Trophoblast cell (in vitro differentiated cells and primary cell): ENCODE results near the gene PNMA8C.
A peak's percentile ranks its signal among the peaks of the same experiment; 100 is the strongest.
"Not testable (repeated sequence)": the region's sequence is repeated elsewhere in the genome, so short reads cannot be mapped to it uniquely, and the experiment has no call there.

Source experiments
- DNase-seq, 2 donors: peaks; one replicate each; pipeline ENCODE4 v3.0.0-alpha.2; 2016
- H2AFZ ChIP-seq: 2 replicates; pipeline ENCODE4 v1.6.1; 2013; ENCODE audit warnings: low read length, moderate library complexity, mild to moderate bottlenecking; ENCODE audit not compliant: insufficient read depth, poor library complexity
- H2AK5ac ChIP-seq: 2 replicates; pipeline ENCODE4 v1.6.1; 2013; ENCODE audit warnings: mild to moderate bottlenecking, low read length
- H2BK120ac ChIP-seq: 2 replicates; pipeline ENCODE4 v1.6.1; 2013; ENCODE audit warnings: low read length, mild to moderate bottlenecking, moderate library complexity; ENCODE audit not compliant: insufficient read depth, poor library complexity
- H2BK12ac ChIP-seq: 2 replicates; pipeline ENCODE4 v1.6.1; 2013; ENCODE audit warnings: mild to moderate bottlenecking, low read length, moderate library complexity
- H2BK5ac ChIP-seq: 2 replicates; pipeline ENCODE4 v1.6.1; 2013; ENCODE audit warnings: low read length, low read depth, moderate library complexity, mild to moderate bottlenecking; ENCODE audit not compliant: poor library complexity
- H3K14ac ChIP-seq: 2 replicates; pipeline ENCODE4 v1.6.1; 2013; ENCODE audit warnings: mild to moderate bottlenecking, low read length
- H3K18ac ChIP-seq: 2 replicates; pipeline ENCODE4 v1.6.1; 2013; ENCODE audit warnings: mild to moderate bottlenecking, low read length
- H3K23ac ChIP-seq: 2 replicates; pipeline ENCODE4 v1.6.1; 2013; ENCODE audit warnings: low read length
- H3K27ac ChIP-seq: 2 replicates; pipeline ENCODE4 v1.5.1; 2013; ENCODE audit warnings: low read depth, mild to moderate bottlenecking, inconsistent platforms, low read length, moderate library complexity
- H3K27me3 ChIP-seq: 2 replicates; pipeline ENCODE4 v1.6.1; 2013; ENCODE audit warnings: inconsistent platforms, mild to moderate bottlenecking, low read length, moderate library complexity; ENCODE audit not compliant: insufficient read depth
- H3K36me3 ChIP-seq, 2 experiments: 1 replicate in 1 of 2; 2 replicates in 1 of 2; pipeline ENCODE4 v1.6.1; 2013; ENCODE audit warnings: low read length in 2 of 2, mild to moderate bottlenecking in 2 of 2, moderate library complexity in 1 of 2; ENCODE audit not compliant: insufficient read depth in 2 of 2, control insufficient read depth in 1 of 2
- H3K4ac ChIP-seq: 2 replicates; pipeline ENCODE4 v1.6.1; 2013; ENCODE audit warnings: low read depth, mild to moderate bottlenecking, low read length, moderate library complexity
- H3K4me1 ChIP-seq, 2 experiments: 1 replicate in 1 of 2; 2 replicates in 1 of 2; pipeline ENCODE4 v1.6.1; 2013; ENCODE audit warnings: low read length in 2 of 2, mild to moderate bottlenecking in 2 of 2, moderate library complexity in 1 of 2; ENCODE audit not compliant: insufficient read depth in 2 of 2, control insufficient read depth in 1 of 2
- H3K4me2 ChIP-seq: 2 replicates; pipeline ENCODE4 v1.6.1; 2013; ENCODE audit warnings: inconsistent platforms, mild to moderate bottlenecking, low read length, moderate library complexity
- H3K4me3 ChIP-seq: 2 replicates; pipeline ENCODE4 v1.5.1; 2013; ENCODE audit warnings: mild to moderate bottlenecking, low read depth, low read length, inconsistent platforms
- H3K79me1 ChIP-seq: one replicate; pipeline ENCODE4 v1.6.1; 2013; ENCODE audit warnings: low read length
- H3K79me2 ChIP-seq: 2 replicates; pipeline ENCODE4 v1.6.1; 2013; ENCODE audit warnings: low read length, mild to moderate bottlenecking; ENCODE audit not compliant: control insufficient read depth, insufficient read depth, poor library complexity
- H3K9ac ChIP-seq: 2 replicates; pipeline ENCODE4 v1.6.1; 2013; ENCODE audit warnings: mild to moderate bottlenecking, low read length
- H3K9me3 ChIP-seq: 2 replicates; pipeline ENCODE4 v1.6.1; 2013; ENCODE audit warnings: low read depth, mild to moderate bottlenecking, control low read depth, inconsistent platforms, low read length; ENCODE audit not compliant: insufficient read depth
- H4K12ac ChIP-seq: 2 replicates; pipeline ENCODE4 v1.6.1; 2013; ENCODE audit warnings: low read depth, mild to moderate bottlenecking, low read length, moderate library complexity
- H4K8ac ChIP-seq: 2 replicates; pipeline ENCODE4 v1.6.1; 2013; ENCODE audit warnings: low read depth, mild to moderate bottlenecking, low read length, moderate library complexity
- H4K91ac ChIP-seq: one replicate; pipeline ENCODE4 v1.6.1; 2013; ENCODE audit warnings: low read depth, mild to moderate bottlenecking, low read length, moderate library complexity
- WGBS: extraction: QIAGEN DNeasy Blood & Tissue Kit; methylation state at CpG from one replicate; pipeline ENCODE4 v1.1.7; 2013; ENCODE audit warnings: missing lambda C conversion rate; ENCODE audit not compliant: insufficient read length, insufficient coverage; ENCODE audit errors: extremely low coverage; 5-methylcytosine and 5-hydroxymethylcytosine counted together

Gene PNMA8C

DNA sequence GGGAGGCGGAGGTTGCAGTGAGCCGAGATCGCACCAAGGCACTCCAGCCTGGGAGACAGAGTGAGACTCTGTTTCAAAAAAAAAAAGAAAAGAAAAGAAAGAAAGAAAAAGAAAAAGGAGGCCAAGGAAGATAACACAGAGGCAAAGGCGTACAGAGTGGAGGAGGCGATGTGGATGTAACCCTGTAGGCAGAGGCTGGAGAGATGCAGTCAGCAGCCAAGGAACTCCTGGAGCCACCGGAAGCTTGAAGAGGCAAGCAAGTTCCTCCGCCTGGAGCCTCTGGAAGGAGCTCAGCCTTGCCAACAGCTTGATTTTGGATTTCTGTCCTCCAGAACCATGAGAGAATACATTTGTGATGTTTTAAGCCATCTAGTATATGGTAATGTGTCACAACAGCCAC lies 8.7 kb downstream of the PNMA8C start:
- Histone ChIP-seq H3K4me1 (peaks cover 1 to 4% of the 10 kb centered on the region in 2 experiments), H3K18ac (no peak overlapping the region), H3K9me3 (no peaks in the 10 kb centered on the region), H2BK12ac (no peak overlapping the region), H3K23ac (no peak overlapping the region), H3K4ac (no peak overlapping the region), H3K9ac (no peak overlapping the region), H2AK5ac (no peak overlapping the region), H3K79me2 (no peaks in the 10 kb centered on the region), H3K4me3 (no peak overlapping the region), H3K14ac (no peak overlapping the region), H4K91ac (no peak overlapping the region), H3K27ac (no peak overlapping the region), H2BK120ac (no peak overlapping the region), H2BK5ac (no peak overlapping the region), H3K36me3 (no peaks in the 10 kb centered on the region), H3K27me3 (no peaks in the 10 kb centered on the region), H4K8ac (no peak overlapping the region), H3K79me1 (peaks cover 2% of the 10 kb centered on the region), H4K12ac (no peak overlapping the region), H3K4me2 (no peak overlapping the region), H2AFZ (no peak overlapping the region)
- no peak for DNase-seq
- no CpG with 5 or more reads among the region's 7 CpGs for WGBS

DNA sequence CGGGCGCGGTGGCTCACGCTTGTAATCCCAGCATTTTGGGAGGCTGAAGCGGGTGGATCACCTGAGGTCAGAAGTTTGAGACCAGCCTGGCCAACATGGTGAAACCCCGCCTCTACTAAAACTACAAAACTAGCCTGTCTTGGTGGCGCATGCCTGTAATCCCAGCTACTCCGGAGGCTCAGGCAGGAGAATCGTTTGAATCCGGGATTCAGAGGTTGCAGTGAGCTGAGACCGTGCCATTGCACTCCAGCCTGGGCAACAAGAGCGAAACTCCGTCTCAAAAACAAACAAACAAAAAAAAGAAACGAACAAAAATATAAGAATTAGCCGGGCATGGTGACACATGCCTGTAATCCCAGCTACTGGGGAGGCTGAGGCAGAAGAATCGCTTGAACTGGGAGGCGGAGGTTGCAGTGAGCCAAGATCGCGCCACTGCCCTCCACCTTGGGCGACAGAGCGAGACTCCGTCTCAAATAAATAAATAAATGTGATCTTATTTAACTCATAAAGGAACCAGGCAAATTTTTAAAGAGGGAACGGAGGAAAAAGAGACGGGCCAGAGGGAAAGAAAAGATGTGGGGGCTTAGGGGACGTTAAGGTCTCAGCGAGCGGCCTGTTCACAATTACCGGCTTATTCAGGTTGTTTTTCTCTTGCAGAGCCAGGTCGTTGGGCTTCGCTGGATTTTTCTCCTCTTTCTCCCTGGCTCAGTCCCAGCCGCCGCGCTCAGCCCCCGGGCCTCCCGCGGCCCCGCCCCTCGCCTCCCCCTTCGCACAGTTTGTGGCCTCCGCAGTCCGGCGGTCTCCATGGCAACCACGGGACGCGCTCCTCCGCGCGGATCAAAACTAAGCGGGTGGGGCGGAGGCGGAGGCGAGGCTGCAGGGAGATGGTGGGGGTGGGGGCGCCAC lies 12.7 kb downstream of the PNMA8C start:
- H3K18ac ChIP-seq, H3K9ac ChIP-seq, H3K9me3 ChIP-seq, H2BK12ac ChIP-seq, H2BK5ac ChIP-seq, H3K36me3 ChIP-seq, H4K8ac ChIP-seq, H4K91ac ChIP-seq, H2AFZ ChIP-seq, H3K4me3 ChIP-seq, H4K12ac ChIP-seq, H3K14ac ChIP-seq, H3K27me3 ChIP-seq, H3K23ac ChIP-seq, H3K4ac ChIP-seq, H2AK5ac ChIP-seq: not testable (repeated sequence)
- peaks cover 16% of the 10 kb centered on the region for H3K79me2 ChIP-seq
- peak overlapping the region; percentile 59 for H3K4me2 ChIP-seq
- no CpG with 5 or more reads among the region's 53 CpGs for WGBS
- H2BK120ac ChIP-seq, result peak overlapping the region; percentile 27
- DNase-seq, result peak; percentile 29 to 65
- peak overlapping the region; percentile 51 for H3K27ac ChIP-seq
- peaks cover 17 to 24% of the 10 kb centered on the region in 2 experiments for H3K4me1 ChIP-seq
- peaks cover 15% of the 10 kb centered on the region for H3K79me1 ChIP-seq

DNA sequence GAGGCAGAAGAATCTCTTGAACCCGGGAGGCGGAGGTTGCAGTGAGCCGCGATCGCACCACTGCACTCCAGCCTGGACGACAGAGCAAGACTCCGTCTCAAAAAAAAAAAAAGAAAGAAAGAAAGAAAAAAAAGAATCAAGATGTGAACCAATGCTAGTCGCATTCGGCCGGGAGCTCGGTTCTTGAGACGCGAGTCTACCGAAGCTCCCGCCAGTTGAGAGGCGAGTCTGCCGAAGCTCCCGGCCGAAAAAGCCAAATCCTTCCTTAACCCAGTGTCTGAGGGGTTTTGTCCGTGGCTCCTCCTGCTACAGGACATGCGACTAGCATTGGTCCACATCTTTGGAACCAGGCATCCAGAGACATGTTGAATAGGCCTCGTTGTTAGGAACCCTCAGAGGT lies 13.8 kb downstream of the PNMA8C start:
- H3K9ac ChIP-seq, H2BK5ac ChIP-seq, H3K4ac ChIP-seq, H3K4me3 ChIP-seq, H3K23ac ChIP-seq, H3K14ac ChIP-seq, H3K18ac ChIP-seq, H3K36me3 ChIP-seq, H3K9me3 ChIP-seq, H3K4me2 ChIP-seq, H4K12ac ChIP-seq, H4K8ac ChIP-seq, H3K27me3 ChIP-seq, H2AFZ ChIP-seq, H2AK5ac ChIP-seq, H2BK120ac ChIP-seq, H4K91ac ChIP-seq, H3K27ac ChIP-seq, DNase-seq: not testable (repeated sequence)
- Histone ChIP-seq H3K79me1 (peaks cover 15% of the 10 kb centered on the region), H3K4me1 (peaks cover 19 to 25% of the 10 kb centered on the region in 2 experiments), H2BK12ac (peak overlapping the region; percentile 15), H3K79me2 (peaks cover 17% of the 10 kb centered on the region)
- no CpG with 5 or more reads among the region's 22 CpGs for WGBS

DNA sequence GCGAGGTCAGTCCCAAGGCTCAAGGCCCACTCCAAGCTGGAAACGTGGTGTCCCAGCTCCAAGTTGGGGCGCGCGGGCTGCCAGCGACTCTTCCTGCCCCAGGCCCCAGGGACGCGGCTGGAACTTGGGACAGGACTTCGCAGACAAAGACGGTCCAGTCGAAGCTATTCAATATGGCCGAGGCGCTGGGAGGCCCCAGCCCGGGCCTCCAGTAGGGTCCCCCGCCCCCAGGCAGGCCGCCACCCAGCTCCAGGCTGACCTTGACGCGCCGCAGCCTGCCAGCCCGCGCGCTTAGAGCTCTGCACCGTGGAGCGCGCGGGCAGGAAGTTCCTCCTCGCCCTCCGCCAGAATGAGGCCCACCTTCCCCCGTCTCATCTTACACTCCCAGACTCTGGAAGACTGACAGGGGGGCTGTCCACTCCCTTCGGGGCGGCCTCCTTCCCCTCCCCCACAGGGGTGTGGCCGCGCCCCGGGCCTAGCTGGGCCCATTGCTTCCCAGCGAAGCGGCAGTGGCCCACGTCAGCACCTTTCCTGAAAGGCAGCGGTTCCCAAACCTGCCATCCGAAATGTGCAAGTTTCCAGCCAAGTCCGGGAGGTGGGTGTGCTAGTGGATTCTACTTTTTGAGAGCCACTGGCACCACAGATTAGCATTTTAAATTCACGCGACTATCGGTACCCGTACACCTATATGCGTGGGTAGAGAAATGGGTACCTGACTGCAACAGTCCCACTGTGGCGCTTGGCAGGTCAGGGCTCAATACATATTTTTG lies 15.3 kb downstream of the PNMA8C start, which contains the start of gene CCDC8:
Gene CCDC8, minus strand, starts transcription at position 303 of the 770 bp plus-strand sequence. CDS start 754 bp downstream, outside the sequence.
- H4K8ac ChIP-seq, result peak within 1 kb of the TSS; percentile 94
- H3K4ac ChIP-seq, result peak within 1 kb of the TSS; percentile 81
- peak within 1 kb of the TSS; percentile 92 for H3K18ac ChIP-seq
- WGBS, result no CpG with 5 or more reads among the region's 46 CpGs
- H3K9ac ChIP-seq, result peak within 1 kb of the TSS; percentile 87
- H3K79me2 ChIP-seq, result peaks cover 17% of the 10 kb centered on the region
- H3K4me1 ChIP-seq, result peaks cover 24 to 31% of the 10 kb centered on the region in 2 experiments
- H3K14ac ChIP-seq, result peak within 1 kb of the TSS; percentile 72
- H3K79me1 ChIP-seq, result peaks cover 15% of the 10 kb centered on the region
- peak within 1 kb of the TSS; percentile 87 for H2AK5ac ChIP-seq
- H3K27ac ChIP-seq, result peak within 1 kb of the TSS; percentile 31
- H3K36me3 ChIP-seq, result peaks cover 0 to 4% of the 10 kb centered on the region in 2 experiments
- H2AFZ ChIP-seq, result peak within 1 kb of the TSS; percentile 53
- peak within 1 kb of the TSS; percentile 79 for H4K12ac ChIP-seq
- no peaks in the 10 kb centered on the region for H3K27me3 ChIP-seq
- DNase-seq, result peak; percentile 15 to 39
- H3K9me3 ChIP-seq, result no peaks in the 10 kb centered on the region
- peak within 1 kb of the TSS; percentile 48 for H2BK120ac ChIP-seq
- peak within 1 kb of the TSS; percentile 79 for H3K4me3 ChIP-seq
- H2BK12ac ChIP-seq, result peak within 1 kb of the TSS; percentile 19
- H2BK5ac ChIP-seq, result peak within 1 kb of the TSS; percentile 82
- H4K91ac ChIP-seq, result peak within 1 kb of the TSS; percentile 88
- no peak within 1 kb of the TSS for H3K23ac ChIP-seq
- H3K4me2 ChIP-seq, result peak within 1 kb of the TSS; percentile 94
